MV-4-11 (cell line): ENCODE data around the gene ZBTB46.
"Not testable (repeated sequence)": the region's sequence is repeated elsewhere in the genome, so short reads cannot be mapped to it uniquely, and the experiment has no call there.

ENCODE experiments used
- DNase-seq: peaks from one replicate; lab custom pipeline; 2025; lab: John Stamatoyannopoulos, UW

ZBTB46 gene, protein sequence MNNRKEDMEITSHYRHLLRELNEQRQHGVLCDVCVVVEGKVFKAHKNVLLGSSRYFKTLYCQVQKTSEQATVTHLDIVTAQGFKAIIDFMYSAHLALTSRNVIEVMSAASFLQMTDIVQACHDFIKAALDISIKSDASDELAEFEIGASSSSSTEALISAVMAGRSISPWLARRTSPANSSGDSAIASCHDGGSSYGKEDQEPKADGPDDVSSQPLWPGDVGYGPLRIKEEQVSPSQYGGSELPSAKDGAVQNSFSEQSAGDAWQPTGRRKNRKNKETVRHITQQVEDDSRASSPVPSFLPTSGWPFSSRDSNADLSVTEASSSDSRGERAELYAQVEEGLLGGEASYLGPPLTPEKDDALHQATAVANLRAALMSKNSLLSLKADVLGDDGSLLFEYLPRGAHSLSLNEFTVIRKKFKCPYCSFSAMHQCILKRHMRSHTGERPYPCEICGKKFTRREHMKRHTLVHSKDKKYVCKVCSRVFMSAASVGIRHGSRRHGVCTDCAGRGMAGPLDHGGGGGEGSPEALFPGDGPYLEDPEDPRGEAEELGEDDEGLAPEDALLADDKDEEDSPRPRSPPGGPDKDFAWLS

GRCh38 chr20:63830841-63831588 is at the start of gene ZBTB46:
Gene ZBTB46, minus strand, starts transcription at chr20:63831264. Its CDS starts 40,507 bp downstream, at chr20:63790757.
- no peak for DNase-seq

DNA sequence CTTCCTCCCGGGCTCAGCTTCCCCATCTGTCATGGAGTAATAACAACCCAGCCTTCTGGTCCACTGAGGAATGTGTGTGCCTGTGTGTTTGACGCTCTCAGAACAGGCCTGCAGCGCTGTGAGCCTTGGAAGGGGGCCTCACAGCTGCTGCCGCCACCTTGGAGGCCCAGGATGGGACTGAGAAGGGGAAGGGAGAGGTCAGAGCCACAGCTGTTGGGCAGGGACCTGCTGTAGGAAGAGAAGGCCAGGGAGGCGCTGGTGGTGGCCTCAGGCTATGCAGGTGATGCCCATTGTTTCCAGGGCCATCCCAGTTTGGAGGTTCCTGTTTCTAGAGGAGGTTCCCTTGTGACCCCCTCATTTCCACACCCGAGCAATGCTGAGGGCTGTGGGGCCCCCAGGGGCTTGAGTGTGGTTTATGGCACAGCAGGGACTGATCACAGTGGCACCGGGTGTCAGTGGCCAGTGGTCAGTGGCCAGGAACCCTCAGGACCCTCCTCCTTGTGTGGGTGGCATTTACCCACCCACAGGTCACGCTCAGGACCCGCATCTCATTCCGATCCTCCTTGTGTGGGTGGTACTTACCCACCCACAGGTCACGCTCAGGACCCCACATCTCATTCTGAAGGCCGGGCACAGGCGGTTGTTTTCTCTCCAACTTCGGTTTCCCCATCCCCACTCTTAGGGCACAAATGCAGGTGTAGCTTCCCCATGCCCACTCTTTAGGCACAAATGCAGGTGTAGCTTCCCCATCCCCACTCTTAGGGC is 48.0 kb upstream of the ZBTB46 start:
- no peak for DNase-seq

GRCh38 chr20:63877755-63878470 is 46.8 kb upstream of the ZBTB46 start:
- no peak for DNase-seq

- no peak for DNase-seq
Measured at GRCh38 chr20:63876489-63877036, 45.5 kb upstream of the ZBTB46 start.

- peak; percentile 51 for DNase-seq
Measured at GRCh38 chr20:63874241-63874640, 43.2 kb upstream of the ZBTB46 start.

- DNase-seq, result peak; percentile 98
Measured at GRCh38 chr20:63873477-63873971, 42.5 kb upstream of the ZBTB46 start.

- DNase-seq, result no peak
Measured at GRCh38 chr20:63868264-63868663, 37.2 kb upstream of the ZBTB46 start.

- DNase-seq, result not testable (repeated sequence)
Measured at GRCh38 chr20:63867042-63867441, 36.0 kb upstream of the ZBTB46 start.

DNA sequence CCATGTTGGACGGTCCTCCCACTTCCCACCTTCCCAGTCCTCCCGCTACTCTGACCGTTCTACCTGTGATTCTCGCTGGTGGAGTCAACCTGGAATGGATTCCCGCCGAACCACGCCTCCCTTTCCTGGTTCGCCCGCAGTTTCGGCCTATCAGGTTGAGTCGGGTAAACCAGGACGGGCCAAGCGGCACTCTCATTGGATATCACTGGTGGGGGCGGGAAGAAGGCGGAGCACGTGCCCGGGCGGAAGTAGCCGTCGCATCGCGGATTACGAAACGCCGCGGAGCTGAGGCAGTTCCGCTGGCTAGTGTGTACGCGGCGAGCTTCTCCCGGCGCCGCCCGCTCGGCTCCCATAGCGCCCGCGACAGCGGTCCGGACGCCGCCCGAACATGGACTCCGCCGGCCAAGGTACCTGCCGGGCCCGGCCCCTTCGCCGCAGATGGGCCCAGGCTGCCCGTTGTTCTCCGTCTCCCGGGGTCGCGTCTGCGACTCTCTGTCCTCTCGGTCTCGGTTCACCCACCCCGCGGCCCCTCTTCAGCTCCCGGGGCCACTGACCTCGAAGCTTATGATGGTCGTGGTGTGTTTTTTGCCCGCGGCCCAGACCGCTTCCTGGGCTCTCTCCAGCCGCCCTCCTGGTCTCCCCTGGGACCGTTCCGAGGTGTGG is 34.0 kb upstream of the ZBTB46 start, which contains the start of gene TPD52L2:
TSS of gene TPD52L2 (plus strand) at position 293 of the 663 bp plus-strand sequence. CDS start at position 389, 96 bp downstream.
- DNase-seq, result peak; percentile 96

- no peak for DNase-seq
Measured at GRCh38 chr20:63864545-63864977, 33.5 kb upstream of the ZBTB46 start.

GRCh38 chr20:63863798-63864544 is 32.9 kb upstream of the ZBTB46 start:
- DNase-seq, result peak; percentile 99

DNA sequence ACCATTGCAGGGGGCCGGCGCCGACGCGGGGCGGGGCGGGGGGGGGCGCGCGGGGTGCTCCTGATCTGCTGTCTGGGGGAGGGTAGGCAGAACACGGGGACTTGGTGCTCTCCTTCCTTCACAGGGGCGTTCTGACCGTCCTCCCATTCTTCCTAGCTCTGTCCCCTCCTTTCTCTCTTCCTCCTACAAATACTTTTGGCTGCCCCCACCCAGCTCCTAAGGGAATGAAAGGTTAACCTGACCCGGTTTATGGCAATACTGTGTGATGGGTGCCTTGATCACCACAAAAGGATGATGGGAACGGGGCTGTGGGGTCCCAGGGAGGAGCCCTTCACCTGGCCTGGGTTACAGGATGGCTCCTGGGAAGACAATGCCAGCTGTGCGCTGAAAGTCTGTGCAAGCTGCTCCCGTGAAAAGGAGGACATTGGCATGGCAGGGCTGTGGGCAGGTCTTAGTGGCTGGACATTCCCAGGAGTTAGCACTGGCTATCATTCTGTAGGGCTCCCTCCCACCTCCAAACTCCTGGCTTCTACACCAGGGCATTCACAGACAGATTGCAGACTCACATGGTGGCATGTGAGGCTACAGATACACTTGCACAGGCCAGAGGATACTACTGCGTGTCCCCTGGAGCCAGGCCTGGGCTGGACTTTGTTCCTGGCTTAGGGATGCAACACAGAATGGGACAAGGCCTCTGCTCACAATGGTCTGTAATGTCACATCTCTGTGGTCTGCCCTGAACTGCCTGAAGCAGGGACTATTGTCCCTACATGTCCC is 32.1 kb upstream of the ZBTB46 start:
- DNase-seq, result no peak

- DNase-seq, result no peak
Measured at GRCh38 chr20:63861981-63862901, 31.2 kb upstream of the ZBTB46 start.

DNA sequence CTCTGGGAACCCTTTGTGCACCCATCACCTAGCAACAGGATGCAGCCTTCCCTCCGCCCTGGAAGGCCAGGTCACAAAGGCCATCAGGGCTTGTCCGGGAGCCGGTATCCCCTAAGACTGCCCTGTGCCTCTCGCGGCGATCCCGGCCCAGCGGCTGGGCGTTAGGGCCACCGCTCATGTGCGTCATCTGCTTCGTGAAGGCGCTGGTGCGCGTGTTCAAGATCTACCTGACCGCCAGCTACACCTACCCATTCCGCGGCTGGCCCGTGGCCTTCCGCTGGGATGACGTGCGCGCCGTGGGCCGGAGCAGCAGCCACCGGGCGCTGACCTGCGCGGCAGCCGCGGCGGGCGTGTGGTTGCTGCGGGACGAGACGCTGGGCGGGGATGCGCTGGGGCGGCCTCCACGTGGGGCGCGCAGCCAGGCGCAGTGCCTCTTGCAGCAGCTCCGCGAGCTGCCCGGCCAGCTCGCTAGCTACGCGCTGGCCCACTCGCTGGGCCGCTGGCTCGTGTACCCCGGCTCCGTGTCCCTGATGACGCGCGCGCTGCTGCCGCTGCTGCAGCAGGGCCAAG is 30.4 kb upstream of the ZBTB46 start, which contains the start of gene ABHD16B:
TSS of gene ABHD16B (plus strand) at position 134 of the 570 bp plus-strand sequence. CDS start at position 177, 43 bp downstream.
- DNase-seq, result no peak

- DNase-seq, result peak; percentile 66
Measured at GRCh38 chr20:63860325-63861051, 29.4 kb upstream of the ZBTB46 start.

- no peak for DNase-seq
Measured at GRCh38 chr20:63859166-63859699, 28.2 kb upstream of the ZBTB46 start.
